GM19193 (cell line): ENCODE measurements around the gene CRB2.

Experiments used
- POLR2A ChIP-seq: IDR thresholded peaks from 4 replicates; pipeline ENCODE4 v1.6.1; 2011; ENCODE audit not compliant: insufficient read depth, insufficient read length; ENCODE audit errors: extremely low read depth

CRB2 gene

DNA sequence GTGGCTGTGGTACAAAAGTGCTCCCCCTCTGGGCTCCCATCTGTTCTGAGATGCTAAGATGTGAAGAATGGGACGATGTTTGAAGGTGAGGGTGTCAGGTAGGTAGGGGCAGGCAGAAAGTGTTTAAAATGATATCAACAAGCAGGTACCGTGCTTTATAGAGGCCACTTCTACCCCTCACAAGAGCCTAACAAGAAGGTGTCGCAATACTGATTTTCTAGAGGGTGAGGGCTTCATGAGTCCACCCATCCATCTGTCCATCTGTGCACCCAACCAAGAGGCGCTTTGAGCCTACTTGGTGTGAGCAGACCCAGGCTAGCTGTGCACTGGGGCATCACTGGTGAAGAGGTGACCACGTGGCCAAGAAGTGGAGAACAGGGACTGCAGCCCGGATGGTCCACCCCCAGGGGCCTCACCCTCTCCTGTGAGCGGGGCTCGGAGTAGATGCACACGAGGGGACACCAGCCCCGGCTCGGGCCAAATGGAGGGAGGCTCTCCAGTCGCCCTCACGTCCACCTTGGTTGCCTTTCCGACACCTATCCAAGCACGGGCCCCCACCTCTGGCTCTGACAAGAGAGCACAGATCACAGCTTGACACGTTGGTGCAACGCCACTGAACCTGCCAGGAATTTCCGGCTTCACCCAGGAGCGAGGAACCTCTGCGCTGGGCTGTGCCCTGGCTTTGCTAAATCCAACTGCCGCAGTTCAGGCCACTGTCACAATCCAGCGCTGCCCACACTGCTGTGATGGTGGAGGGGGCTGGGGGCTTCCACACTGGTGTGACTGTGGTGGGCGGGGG is 34.5 kb downstream of the CRB2 start:
- no peak for TF ChIP-seq POLR2A

DNA sequence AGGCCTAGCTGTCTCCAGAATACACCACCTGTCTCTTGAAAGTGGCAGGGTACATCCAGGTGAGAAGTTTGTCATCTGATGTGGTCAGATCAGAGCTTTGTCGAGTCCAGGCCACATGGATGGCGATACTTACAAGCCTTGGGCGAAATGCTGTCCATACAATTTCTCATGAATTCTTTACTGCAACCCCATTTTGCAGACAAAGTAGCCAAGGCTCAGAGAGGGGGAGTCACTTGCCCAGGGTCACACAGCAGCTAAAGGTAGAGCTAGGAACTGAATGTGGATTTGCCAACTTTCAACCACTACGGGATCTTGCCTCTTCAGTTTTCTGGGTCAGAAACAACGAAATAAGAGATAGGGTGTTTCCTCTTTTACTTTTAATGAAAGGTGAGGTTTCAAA is 35.2 kb downstream of the CRB2 start:
- no peak for TF ChIP-seq POLR2A

DNA sequence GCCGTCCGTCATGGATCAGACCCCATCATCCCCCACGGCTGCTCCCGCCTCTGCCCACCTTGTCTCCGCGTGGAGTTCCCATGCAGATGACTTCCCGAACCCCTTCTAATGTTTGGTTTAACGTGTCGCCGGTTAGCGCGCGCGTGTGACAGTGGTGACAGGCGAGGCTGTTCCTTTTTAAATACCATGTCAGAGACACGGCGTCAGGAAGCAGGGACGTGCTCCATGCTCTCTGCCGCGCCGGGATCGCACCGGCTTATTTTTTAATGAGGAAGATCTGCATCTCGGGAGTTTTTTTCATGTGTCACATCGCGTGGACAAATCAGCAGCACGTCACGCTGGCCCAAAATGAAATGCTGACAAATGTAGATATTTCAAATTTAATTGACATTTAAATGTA is 35.9 kb downstream of the CRB2 start:
- TF ChIP-seq POLR2A, result no peak

DNA sequence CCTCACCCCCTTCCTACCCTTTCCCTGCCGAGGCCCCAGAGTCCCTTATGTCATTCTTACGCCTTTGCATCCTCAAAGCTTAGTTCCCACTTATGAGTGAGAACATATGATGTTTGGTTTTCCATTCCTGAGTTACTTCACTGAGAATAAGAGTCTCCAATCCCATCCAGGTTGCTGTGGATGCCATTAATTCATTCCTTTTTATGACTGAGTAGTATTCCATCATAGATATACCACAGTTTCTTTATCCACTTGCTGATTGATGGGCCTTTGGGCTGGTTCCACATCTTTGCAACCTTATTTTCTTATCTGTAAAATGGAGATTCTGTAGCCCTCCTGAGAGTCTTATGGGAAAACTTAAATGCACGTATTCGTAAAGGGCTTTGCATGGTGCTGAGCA is 36.8 kb downstream of the CRB2 start:
- no peak for TF ChIP-seq POLR2A

DNA sequence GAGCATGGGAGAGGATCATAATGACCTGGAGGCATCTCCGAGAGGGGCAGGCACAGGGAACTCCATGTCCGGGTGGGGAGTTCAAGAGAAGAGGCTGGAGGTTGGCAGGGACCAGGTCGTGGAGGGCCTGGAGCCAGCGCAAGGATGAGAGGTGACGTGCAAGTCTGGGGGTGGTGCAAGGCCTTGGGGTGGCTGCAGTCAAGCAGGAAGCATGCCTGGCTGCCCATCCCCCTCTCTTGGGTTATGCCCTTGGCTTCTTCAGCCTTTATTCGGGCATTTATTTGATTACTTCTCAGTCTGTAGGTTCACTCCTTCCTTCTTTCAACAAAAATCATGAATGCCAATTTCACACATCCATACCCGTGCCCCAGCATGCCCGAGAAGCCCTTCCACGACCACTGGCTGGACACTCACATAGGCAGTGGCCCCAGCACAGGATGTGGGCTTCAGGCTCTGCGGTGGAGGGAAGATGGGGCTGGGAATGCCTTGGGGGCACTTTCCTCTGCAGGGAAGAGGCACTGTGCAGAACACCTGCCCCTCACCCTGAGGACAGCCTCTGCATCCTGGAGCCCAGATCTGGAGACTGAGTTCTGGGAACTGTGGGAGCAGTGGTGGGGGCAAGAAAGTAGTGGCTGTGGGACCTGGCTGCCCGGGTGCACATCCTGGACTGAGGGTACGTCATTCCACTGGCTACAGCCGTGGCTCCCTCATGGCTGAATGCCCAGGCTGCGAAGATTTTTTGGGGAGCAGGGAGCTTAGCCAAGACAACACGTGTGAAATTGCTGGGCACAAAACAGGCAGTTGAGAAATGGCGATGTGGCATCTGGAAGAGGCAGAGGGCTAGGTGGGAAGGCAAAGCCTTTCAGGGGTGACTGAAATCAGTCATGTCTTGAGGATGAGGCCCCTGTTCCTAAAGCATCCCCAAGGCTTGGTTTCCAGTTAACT is 38.6 kb downstream of the CRB2 start:
- TF ChIP-seq POLR2A, result no peak

DNA sequence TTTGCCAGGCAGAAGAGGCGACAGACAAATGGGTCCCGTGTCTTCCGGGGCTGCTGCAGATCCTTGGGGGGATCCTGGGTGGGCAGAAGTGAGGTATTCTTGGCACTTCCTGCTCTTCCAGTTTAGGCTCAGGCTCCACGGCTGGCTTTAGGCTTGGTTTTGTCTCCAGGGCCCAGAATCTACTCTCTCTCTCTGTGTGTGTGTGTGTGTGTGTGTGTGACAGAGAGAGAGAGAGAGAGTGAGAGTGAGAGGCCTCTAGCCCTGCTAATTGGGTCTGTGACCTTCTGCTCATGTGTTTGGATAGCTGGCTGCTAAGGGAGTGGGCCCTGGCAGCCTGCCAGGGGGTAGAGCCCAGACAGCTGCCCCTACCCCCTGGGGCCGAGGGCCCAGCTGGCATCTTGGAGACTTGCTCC is 39.3 kb downstream of the CRB2 start:
- TF ChIP-seq POLR2A, result no peak

DNA sequence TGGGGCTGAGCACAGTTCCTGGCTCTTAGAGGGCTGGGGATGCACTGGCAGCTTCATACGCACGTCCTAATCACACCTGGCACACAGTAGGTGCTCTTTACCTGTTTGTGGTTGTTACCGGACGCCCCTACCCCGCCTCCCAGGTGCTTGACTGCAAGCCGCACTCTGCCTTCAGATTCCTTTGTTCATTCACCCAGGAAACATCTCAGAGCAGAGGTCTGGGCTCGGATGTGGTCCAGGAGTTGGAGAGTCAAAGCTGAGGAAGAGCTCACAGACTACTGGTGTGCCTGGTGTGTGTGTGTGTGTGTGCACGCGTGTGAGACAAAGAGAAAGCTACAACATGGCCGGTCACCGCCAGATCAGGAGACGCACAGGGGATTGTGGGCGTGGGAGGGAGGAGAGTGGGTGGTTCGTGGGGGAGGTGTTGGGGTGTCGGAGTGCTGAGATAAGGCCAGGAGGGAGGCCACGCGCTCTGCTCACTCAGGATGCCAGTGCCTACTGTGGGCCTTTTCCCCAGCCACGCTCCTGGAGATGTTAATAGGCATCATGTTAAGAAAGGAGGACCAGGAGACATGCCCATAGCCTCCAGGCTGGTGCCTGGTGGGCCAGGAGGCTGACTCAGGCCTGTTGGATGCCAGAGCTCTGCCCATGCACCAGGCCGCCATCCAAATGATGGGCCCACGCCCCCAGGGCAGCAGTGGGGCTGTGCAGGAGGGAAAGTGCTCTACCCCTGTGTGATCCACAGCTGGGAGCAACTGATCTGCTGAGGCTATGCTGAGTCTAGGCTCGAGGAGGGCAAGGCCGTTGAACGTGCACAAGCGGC is 39.9 kb downstream of the CRB2 start:
- TF ChIP-seq POLR2A, result no peak

DNA sequence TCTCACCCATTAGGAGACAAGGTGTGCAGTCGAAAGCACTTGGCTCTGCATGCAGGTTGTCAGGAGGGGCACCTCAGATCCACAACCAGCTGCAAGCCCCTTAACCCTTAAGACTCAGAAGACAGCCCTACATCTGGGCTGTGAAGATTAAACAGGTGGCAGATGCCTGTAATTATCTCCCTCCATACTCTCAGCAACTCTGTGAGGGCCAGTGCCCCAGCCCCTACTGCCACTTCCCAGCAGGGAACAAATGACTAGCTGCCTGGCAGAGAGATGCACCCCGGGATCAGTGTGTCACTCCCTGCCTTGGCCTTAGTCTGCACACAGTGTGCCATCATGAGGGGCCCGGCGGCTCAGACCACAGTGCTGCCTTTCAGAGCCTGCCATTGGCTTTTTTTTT is 42.0 kb downstream of the CRB2 start:
- TF ChIP-seq POLR2A, result no peak

DNA sequence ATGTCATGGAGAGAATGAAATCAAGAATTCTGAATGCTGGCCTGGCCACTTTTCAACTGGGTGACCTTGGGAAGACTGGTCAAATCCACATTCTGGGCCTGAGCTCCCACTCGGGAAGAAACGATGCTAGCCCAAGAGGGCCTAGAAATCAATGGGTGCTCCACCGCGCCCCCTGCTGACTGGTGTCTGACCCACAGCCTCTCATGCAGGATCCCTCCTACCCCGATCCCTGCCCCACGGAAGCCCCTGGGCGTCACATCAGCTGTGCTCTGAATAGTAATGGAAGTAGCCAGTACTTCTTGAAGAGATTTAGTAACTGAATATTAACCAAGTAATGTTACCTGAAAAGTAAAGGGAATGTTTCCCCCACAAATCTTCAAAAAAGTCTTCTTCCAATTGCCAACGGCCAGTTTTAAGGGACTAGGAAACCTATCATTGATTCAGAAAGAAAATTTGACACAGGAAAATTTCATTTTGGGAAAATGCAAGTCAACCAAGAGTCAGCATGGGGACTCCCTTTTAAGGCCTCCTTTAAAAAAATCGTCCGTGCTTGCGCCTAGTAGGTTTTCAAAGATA is 43.9 kb downstream of the CRB2 start:
- no peak for TF ChIP-seq POLR2A

DNA sequence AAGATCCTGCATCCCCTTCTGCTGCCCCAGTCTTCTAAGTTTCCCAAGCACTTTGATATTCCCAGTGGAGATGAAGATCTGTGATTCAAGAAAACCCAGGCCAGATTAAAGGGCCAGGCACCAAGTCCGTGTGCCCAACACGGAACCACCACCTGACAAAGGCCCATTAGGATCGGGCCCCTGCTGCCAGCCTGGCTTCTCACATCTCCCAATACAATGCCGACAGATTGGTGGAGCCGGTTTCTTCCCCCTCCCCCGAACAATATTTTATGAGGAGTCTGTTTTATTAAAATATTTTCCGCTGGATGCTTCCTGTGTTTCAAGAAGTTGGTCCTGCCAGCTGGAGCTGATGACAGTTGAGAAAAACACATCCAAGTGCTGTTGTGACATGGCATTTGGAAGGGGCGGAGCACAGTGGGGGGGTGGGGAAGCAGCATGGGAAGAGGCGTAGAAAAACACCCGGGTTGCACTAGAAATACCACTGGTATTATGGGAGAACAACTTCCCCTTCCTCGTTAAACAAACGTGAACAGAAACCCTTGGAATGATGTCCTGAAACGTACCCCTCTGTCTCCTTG is 45.0 kb downstream of the CRB2 start:
- no peak for TF ChIP-seq POLR2A

DNA sequence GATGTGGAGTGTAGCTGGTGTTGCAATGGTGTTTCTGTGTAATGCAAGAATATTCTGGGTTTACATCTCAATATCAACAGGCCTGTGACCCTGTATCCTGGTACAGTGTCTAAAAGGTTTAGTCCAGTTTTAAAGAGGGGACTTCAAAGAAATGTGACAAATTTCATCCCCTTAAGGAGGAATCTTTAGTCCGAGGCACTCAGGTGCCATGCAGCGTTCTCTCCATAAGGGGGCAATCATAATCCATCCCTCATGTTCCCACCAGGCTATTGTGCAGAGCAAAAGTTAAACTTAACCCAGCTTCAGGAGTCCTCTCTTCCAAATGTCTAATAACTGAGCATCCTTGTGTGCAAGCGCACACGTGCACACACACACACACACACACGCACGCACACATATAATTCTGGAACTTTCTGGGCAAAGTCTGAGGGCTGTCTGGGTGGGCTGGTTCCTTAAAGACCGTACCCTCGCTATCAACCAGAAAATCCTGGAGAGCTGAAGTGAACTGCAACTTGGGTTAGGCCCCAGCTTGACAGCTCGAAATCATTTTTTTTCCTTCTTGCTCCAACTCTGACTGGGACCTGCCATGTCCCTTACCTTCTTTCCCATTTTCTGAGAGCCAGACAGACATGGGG is 46.0 kb downstream of the CRB2 start:
- TF ChIP-seq POLR2A, result no peak

DNA sequence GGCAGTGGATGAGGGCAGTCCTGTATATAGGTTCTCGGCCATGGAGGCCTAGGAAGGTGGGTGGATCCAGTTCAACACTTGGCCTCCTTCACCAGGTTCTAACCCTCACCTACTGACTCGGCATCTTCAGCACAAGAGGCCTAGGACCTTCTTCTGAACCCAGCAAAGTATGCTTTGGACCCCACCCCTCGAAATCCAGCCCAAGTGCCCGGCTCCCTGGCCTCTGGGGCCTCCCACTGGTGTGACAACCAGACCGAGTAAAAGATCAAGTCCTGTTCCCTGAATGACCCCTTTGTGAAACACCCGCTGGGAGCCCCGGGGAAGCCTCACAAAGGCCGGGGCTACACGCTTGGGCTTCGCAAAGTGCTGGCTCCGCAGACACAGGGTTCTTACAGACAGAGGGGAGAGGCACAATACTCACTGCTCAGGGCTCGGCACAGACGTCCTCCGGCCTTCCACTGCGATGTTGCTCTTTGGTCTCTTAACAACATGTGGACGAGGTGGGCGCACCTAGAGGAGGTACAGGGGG is 47.0 kb downstream of the CRB2 start:
- no peak for TF ChIP-seq POLR2A

DNA sequence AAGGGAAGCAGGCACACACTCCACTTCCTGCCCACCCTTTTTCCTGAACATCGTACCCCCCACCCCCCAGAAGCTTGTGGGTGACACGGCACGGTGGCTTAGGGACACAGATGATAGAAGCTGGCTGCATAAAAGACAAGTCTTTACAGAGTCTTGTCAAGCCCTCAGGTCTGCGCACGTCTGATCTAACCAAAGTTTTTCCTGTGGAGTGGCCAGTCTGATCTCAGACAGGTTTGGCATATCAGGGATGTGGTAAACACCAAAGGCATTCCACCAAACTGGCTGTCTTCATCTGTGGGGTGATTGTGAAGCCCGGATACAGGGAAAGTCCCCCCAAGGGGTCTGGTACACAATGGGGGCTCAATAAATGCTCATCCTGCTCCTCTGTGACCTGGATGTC is 50.0 kb downstream of the CRB2 start:
- no peak for TF ChIP-seq POLR2A
